IPS-18c (cell line): ENCODE measurements around the gene TOP1.

Source experiments
- H3K4me3 ChIP-seq: 2 replicates; pipeline ENCODE4 v1.7.0; 2013; ENCODE audit warnings: low read depth, mild to moderate bottlenecking, low read length, moderate library complexity; ENCODE audit not compliant: insufficient read depth
- H3K9me3 ChIP-seq: one replicate; pipeline ENCODE4 v1.6.1; 2013; ENCODE audit warnings: mild to moderate bottlenecking, low read length, moderate library complexity; ENCODE audit not compliant: control insufficient read depth, insufficient read depth

The TOP1 gene

GRCh38 chr20:41172296-41173140 lies 143.9 kb downstream of the TOP1 start:
- Histone ChIP-seq H3K4me3 (no peak overlapping the region), H3K9me3 (no peaks in the 10 kb centered on the region)

GRCh38 chr20:41173161-41173721 lies 144.6 kb downstream of the TOP1 start:
- no peaks in the 10 kb centered on the region for H3K9me3 ChIP-seq
- no peak overlapping the region for H3K4me3 ChIP-seq

- no peak overlapping the region for H3K4me3 ChIP-seq
- H3K9me3 ChIP-seq, result no peaks in the 10 kb centered on the region
These were observed 145.2 kb downstream of the TOP1 start for GRCh38 chr20:41173791-41174341.
